ENCODE measurements around the gene TRIM59.

Gene TRIM59

DNA sequence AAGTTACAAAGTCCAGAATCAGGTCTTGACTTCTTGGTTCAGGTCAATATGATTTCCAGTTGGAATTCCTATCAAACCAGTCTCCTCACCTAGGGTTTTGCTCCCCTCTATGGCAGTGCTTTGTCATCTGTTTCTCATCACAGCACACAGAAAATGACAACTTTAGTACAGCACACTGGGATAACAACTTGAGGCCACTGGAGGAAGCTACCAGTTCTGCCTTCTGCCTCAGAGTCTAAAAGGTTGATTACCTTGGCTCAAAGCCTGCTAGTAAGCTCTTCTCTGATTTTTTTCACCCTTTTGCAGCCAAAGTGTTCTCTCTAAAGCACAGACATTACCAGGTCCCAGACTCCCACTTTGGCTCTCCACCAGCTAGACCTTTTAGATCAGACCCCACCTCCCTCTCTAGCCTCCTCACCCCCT lies 24.8 kb upstream of the TRIM59 start:
- no peak overlapping the region for H4K91ac ChIP-seq (ENCODE audit: low read depth, low read length)
- no peak overlapping the region for H3K14ac ChIP-seq (ENCODE audit: low read length)
- H3K79me1 ChIP-seq (ENCODE audit: low read length): no peaks in the 10 kb centered on the region
- peaks cover 4% of the 10 kb centered on the region for H3K9me3 ChIP-seq (ENCODE audit: insufficient read depth, low read depth, low read length)
- no peak overlapping the region for H2BK5ac ChIP-seq (ENCODE audit: low read depth, low read length, poor library complexity)
- no peak overlapping the region for H4K8ac ChIP-seq (ENCODE audit: low read depth, low read length)
- H3K4ac ChIP-seq (ENCODE audit: low read depth, low read length): no peak overlapping the region
- H3K27me3 ChIP-seq (ENCODE audit: insufficient read depth, low read length): no peaks in the 10 kb centered on the region
- no peak overlapping the region for H3K23ac ChIP-seq (ENCODE audit: low read length)
- DNase-seq: no peak
- H3K4me2 ChIP-seq (ENCODE audit: low read length): no peak overlapping the region
- H4K12ac ChIP-seq (ENCODE audit: low read depth, low read length): no peak overlapping the region
- H3K18ac ChIP-seq (ENCODE audit: low read length): no peak overlapping the region
- no peak overlapping the region for H2BK12ac ChIP-seq (ENCODE audit: low read length)
- no peak overlapping the region for H3K27ac ChIP-seq (ENCODE audit: low read depth, low read length)
- no peak overlapping the region for H2AK5ac ChIP-seq (ENCODE audit: low read length)
- H3K9ac ChIP-seq (ENCODE audit: low read length): no peak overlapping the region
- no peak overlapping the region for H3K4me3 ChIP-seq (ENCODE audit: low read depth, low read length)
- no peaks in the 10 kb centered on the region for H3K36me3 ChIP-seq (ENCODE audit: control insufficient read depth in 1 of 2, insufficient read depth in 2 of 2, low read length in 2 of 2)
- peaks cover 4 to 5% of the 10 kb centered on the region in 2 experiments for H3K4me1 ChIP-seq (ENCODE audit: control insufficient read depth in 1 of 2, insufficient read depth in 2 of 2, low read length in 2 of 2)
- H3K79me2 ChIP-seq (ENCODE audit: control insufficient read depth, insufficient read depth, low read length, poor library complexity): no peaks in the 10 kb centered on the region
- no peak overlapping the region for H2AFZ ChIP-seq (ENCODE audit: insufficient read depth, low read length, poor library complexity)
- H2BK120ac ChIP-seq (ENCODE audit: insufficient read depth, low read length, poor library complexity): no peak overlapping the region

DNA sequence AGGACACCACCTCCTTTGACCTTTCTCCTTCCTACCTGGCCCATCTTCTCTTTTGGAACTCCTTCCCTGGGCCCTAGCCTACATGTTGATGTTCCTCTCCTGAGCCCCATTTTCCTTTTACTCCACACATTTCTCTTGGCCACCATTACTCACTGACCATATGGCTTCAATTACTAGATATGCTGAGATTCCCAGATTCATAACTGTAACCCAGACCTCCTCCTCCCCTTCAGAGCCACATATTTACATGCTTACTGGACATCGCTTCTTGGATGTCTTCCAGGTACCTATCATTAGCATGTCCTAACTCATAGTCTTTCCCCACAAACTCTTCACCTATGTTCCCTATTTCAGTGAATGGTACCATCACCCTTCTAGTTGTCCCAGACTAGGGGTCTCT lies 24.4 kb upstream of the TRIM59 start:
- no peak overlapping the region for H2AK5ac ChIP-seq (ENCODE audit: low read length)
- H3K18ac ChIP-seq (ENCODE audit: low read length): no peak overlapping the region
- H2AFZ ChIP-seq (ENCODE audit: insufficient read depth, low read length, poor library complexity): no peak overlapping the region
- no peak overlapping the region for H4K91ac ChIP-seq (ENCODE audit: low read depth, low read length)
- no peak overlapping the region for H3K14ac ChIP-seq (ENCODE audit: low read length)
- no peak overlapping the region for H3K4me2 ChIP-seq (ENCODE audit: low read length)
- no peaks in the 10 kb centered on the region for H3K27me3 ChIP-seq (ENCODE audit: insufficient read depth, low read length)
- H2BK120ac ChIP-seq (ENCODE audit: insufficient read depth, low read length, poor library complexity): no peak overlapping the region
- no peak overlapping the region for H3K23ac ChIP-seq (ENCODE audit: low read length)
- H3K4ac ChIP-seq (ENCODE audit: low read depth, low read length): no peak overlapping the region
- no peak for DNase-seq
- no peak overlapping the region for H3K4me3 ChIP-seq (ENCODE audit: low read depth, low read length)
- no CpG with 5 or more reads among the region's 1 CpG for WGBS (ENCODE audit: extremely low coverage, insufficient coverage, insufficient read length)
- no peak overlapping the region for H3K9ac ChIP-seq (ENCODE audit: low read length)
- H3K79me1 ChIP-seq (ENCODE audit: low read length): no peaks in the 10 kb centered on the region
- H3K36me3 ChIP-seq (ENCODE audit: control insufficient read depth in 1 of 2, insufficient read depth in 2 of 2, low read length in 2 of 2): no peaks in the 10 kb centered on the region
- H3K27ac ChIP-seq (ENCODE audit: low read depth, low read length): no peak overlapping the region
- no peaks in the 10 kb centered on the region for H3K79me2 ChIP-seq (ENCODE audit: control insufficient read depth, insufficient read depth, low read length, poor library complexity)
- peaks cover 4 to 5% of the 10 kb centered on the region in 2 experiments for H3K4me1 ChIP-seq (ENCODE audit: control insufficient read depth in 1 of 2, insufficient read depth in 2 of 2, low read length in 2 of 2)
- no peak overlapping the region for H2BK5ac ChIP-seq (ENCODE audit: low read depth, low read length, poor library complexity)
- no peak overlapping the region for H2BK12ac ChIP-seq (ENCODE audit: low read length)
- H3K9me3 ChIP-seq (ENCODE audit: insufficient read depth, low read depth, low read length): peaks cover 4% of the 10 kb centered on the region
- H4K8ac ChIP-seq (ENCODE audit: low read depth, low read length): no peak overlapping the region
- H4K12ac ChIP-seq (ENCODE audit: low read depth, low read length): no peak overlapping the region

DNA sequence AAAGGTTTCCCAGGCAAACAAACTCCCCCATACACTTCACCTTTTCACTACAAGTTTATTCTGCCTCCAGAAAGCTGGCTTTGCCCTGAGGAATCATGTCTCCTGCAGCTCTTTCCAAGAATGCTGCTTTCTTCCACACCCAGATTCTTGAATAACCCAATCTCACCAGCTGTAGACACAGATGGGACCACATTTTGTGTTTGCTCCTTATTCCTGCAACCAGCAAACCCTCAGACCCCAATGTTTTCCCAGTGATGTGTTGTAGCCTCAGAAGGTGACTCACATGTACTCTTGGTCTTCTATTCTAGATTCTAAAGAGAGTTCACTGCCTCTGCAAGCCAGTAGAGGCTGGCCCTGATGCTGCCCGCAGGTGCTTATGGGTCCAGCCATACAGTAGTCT lies 23.6 kb upstream of the TRIM59 start:
- Histone ChIP-seq H3K4me1 (ENCODE audit: control insufficient read depth in 1 of 2, insufficient read depth in 2 of 2, low read length in 2 of 2) (peaks cover 4 to 5% of the 10 kb centered on the region in 2 experiments), H3K27ac (ENCODE audit: low read depth, low read length) (no peak overlapping the region), H3K79me1 (ENCODE audit: low read length) (no peaks in the 10 kb centered on the region), H4K91ac (ENCODE audit: low read depth, low read length) (no peak overlapping the region), H3K4me2 (ENCODE audit: low read length) (no peak overlapping the region), H3K79me2 (ENCODE audit: control insufficient read depth, insufficient read depth, low read length, poor library complexity) (no peaks in the 10 kb centered on the region), H3K27me3 (ENCODE audit: insufficient read depth, low read length) (no peaks in the 10 kb centered on the region), H2AFZ (ENCODE audit: insufficient read depth, low read length, poor library complexity) (no peak overlapping the region), H3K9me3 (ENCODE audit: insufficient read depth, low read depth, low read length) (peaks cover 4% of the 10 kb centered on the region), H3K4me3 (ENCODE audit: low read depth, low read length) (no peak overlapping the region), H2BK120ac (ENCODE audit: insufficient read depth, low read length, poor library complexity) (no peak overlapping the region), H4K12ac (ENCODE audit: low read depth, low read length) (no peak overlapping the region), H2BK5ac (ENCODE audit: low read depth, low read length, poor library complexity) (no peak overlapping the region), H3K9ac (ENCODE audit: low read length) (no peak overlapping the region), H2BK12ac (ENCODE audit: low read length) (no peak overlapping the region), H3K4ac (ENCODE audit: low read depth, low read length) (no peak overlapping the region), H3K14ac (ENCODE audit: low read length) (no peak overlapping the region), H4K8ac (ENCODE audit: low read depth, low read length) (no peak overlapping the region), H3K18ac (ENCODE audit: low read length) (no peak overlapping the region), H3K36me3 (ENCODE audit: control insufficient read depth in 1 of 2, insufficient read depth in 2 of 2, low read length in 2 of 2) (no peaks in the 10 kb centered on the region), H2AK5ac (ENCODE audit: low read length) (no peak overlapping the region), H3K23ac (ENCODE audit: low read length) (no peak overlapping the region)
- no peak for DNase-seq
- WGBS (ENCODE audit: extremely low coverage, insufficient coverage, insufficient read length): no CpG with 5 or more reads among the region's 1 CpG

DNA sequence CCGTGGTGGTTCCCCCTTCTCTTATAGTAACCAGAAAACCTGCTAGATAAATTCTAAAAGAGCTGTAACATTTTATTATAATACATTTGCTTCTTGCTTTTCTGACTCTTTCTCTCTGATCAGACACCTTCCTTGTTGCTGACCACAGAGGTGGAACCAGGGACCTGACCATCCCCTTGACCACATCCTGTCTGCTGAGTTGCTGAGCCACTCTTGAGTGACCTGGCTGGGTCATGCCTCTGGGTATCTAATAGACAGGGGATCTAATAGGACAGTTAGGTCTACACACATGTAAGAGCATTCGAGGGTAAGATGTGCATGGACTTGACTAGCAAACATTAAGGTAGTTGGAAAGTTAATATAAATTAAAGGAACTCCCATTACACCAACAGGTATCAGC lies 22.8 kb upstream of the TRIM59 start:
- Histone ChIP-seq H4K91ac (ENCODE audit: low read depth, low read length) (no peak overlapping the region), H2AK5ac (ENCODE audit: low read length) (no peak overlapping the region), H3K4me3 (ENCODE audit: low read depth, low read length) (no peak overlapping the region), H3K4me2 (ENCODE audit: low read length) (no peak overlapping the region), H3K18ac (ENCODE audit: low read length) (no peak overlapping the region), H3K4me1 (ENCODE audit: control insufficient read depth in 1 of 2, insufficient read depth in 2 of 2, low read length in 2 of 2) (peaks cover under 1 to 1% of the 10 kb centered on the region in 2 experiments), H3K4ac (ENCODE audit: low read depth, low read length) (no peak overlapping the region), H2AFZ (ENCODE audit: insufficient read depth, low read length, poor library complexity) (no peak overlapping the region), H3K14ac (ENCODE audit: low read length) (no peak overlapping the region), H2BK120ac (ENCODE audit: insufficient read depth, low read length, poor library complexity) (no peak overlapping the region), H3K79me2 (ENCODE audit: control insufficient read depth, insufficient read depth, low read length, poor library complexity) (no peaks in the 10 kb centered on the region), H4K12ac (ENCODE audit: low read depth, low read length) (no peak overlapping the region), H3K36me3 (ENCODE audit: control insufficient read depth in 1 of 2, insufficient read depth in 2 of 2, low read length in 2 of 2) (no peaks in the 10 kb centered on the region), H2BK12ac (ENCODE audit: low read length) (no peak overlapping the region), H3K79me1 (ENCODE audit: low read length) (no peaks in the 10 kb centered on the region), H3K27ac (ENCODE audit: low read depth, low read length) (no peak overlapping the region), H4K8ac (ENCODE audit: low read depth, low read length) (no peak overlapping the region), H3K27me3 (ENCODE audit: insufficient read depth, low read length) (no peaks in the 10 kb centered on the region), H3K23ac (ENCODE audit: low read length) (no peak overlapping the region), H2BK5ac (ENCODE audit: low read depth, low read length, poor library complexity) (no peak overlapping the region), H3K9ac (ENCODE audit: low read length) (no peak overlapping the region), H3K9me3 (ENCODE audit: insufficient read depth, low read depth, low read length) (peaks cover 4% of the 10 kb centered on the region)
- WGBS (ENCODE audit: extremely low coverage, insufficient coverage, insufficient read length): no CpG with 5 or more reads among the region's 2 CpGs
- no peak for DNase-seq

Data from trophoblast cell (in vitro differentiated cells and primary cell).